HEK293 (cell line): ENCODE data around the gene PRDM10.

Experiments used
- CTCF ChIA-PET: fragments of 350-600 bp; formaldehyde crosslinking; extraction: SDS; loops from one replicate; lab custom pipeline; 2021; ENCODE audit warnings: antibody characterized with exemption; lab: Yijun Ruan, JAX
- POLR2A ChIA-PET: fragments of 300-600 bp; formaldehyde crosslinking; extraction: SDS; loops from one replicate; lab custom pipeline; 2020; ENCODE audit warnings: antibody characterized with exemption, inconsistent platforms; lab: Yijun Ruan, JAX
- H3K27ac ChIP-seq: fragments of 200-500 bp; sonication (Bioruptor generic); 2 replicates; pipeline ENCODE4 v1.5.1; 2014; ENCODE audit warnings: low read depth, low read length, control low read depth, inconsistent platforms; ENCODE audit errors: extremely low read depth
- H3K36me3 ChIP-seq, 2 experiments: fragments of 200-500 bp in 1 of 2; sonication (Bioruptor generic) in 1 of 2; 1 replicate in 1 of 2; 2 replicates in 1 of 2; pipeline ENCODE4 v1.5.1; 2014 to 2017; ENCODE audit warnings: inconsistent platforms in 2 of 2, low read length in 2 of 2; ENCODE audit not compliant: control insufficient read depth in 2 of 2, insufficient read depth in 1 of 2
- H3K4me1 ChIP-seq: fragments of 200-500 bp; sonication (Bioruptor generic); 2 replicates; pipeline ENCODE4 v1.5.1; 2014; ENCODE audit warnings: mild to moderate bottlenecking, low read length, inconsistent platforms; ENCODE audit not compliant: control insufficient read depth, insufficient read depth
- H3K4me3 ChIP-seq: 2 replicates; pipeline ENCODE4 v1.5.1; 2011; ENCODE audit warnings: low read depth, mild to moderate bottlenecking, control low read depth, low read length, moderate library complexity
- H3K9me3 ChIP-seq: fragments of 200-500 bp; sonication (Bioruptor generic); 2 replicates; pipeline ENCODE4 v1.5.1; 2014; ENCODE audit warnings: low read depth, low read length, inconsistent platforms; ENCODE audit not compliant: control insufficient read depth, insufficient read depth
- CTCF ChIP-seq: fragments of 450-650 bp; formaldehyde crosslinking; IDR thresholded peaks from 2 replicates; pipeline ENCODE4 v1.5.1; 2016; ENCODE audit warnings: missing biosample characterization, missing genetic modification characterization
- GLIS1 ChIP-seq: fragments of 450-650 bp; formaldehyde crosslinking; IDR thresholded peaks from 2 replicates; pipeline ENCODE4 v1.5.1; 2016; ENCODE audit warnings: missing biosample characterization, missing genetic modification characterization
- KLF7 ChIP-seq: fragments of 450-650 bp; formaldehyde crosslinking; IDR thresholded peaks from 2 replicates; pipeline ENCODE4 v1.5.1; 2016; ENCODE audit warnings: missing biosample characterization, missing genetic modification characterization, borderline replicate concordance
- SP3 ChIP-seq: fragments of 450-650 bp; formaldehyde crosslinking; IDR thresholded peaks from 2 replicates; pipeline ENCODE4 v1.5.1; 2016; ENCODE audit warnings: missing biosample characterization, missing genetic modification characterization
- ZBTB11 ChIP-seq: fragments of 450-650 bp; formaldehyde crosslinking; conservative IDR thresholded peaks from 2 replicates; pipeline ENCODE4 v1.5.1; 2016; ENCODE audit warnings: low read depth, missing biosample characterization, missing genetic modification characterization
- ZBTB20 ChIP-seq: fragments of 450-650 bp; formaldehyde crosslinking; IDR thresholded peaks from 2 replicates; pipeline ENCODE4 v1.5.1; 2016; ENCODE audit warnings: missing biosample characterization, missing genetic modification characterization
- ZFP41 ChIP-seq: fragments of 450-650 bp; formaldehyde crosslinking; IDR thresholded peaks from 2 replicates; pipeline ENCODE4 v1.5.1; 2016; ENCODE audit warnings: missing biosample characterization, missing genetic modification characterization, borderline replicate concordance
- ZNF2 ChIP-seq: fragments of 450-650 bp; formaldehyde crosslinking; IDR thresholded peaks from 2 replicates; pipeline ENCODE4 v1.5.1; 2016; ENCODE audit warnings: missing biosample characterization, missing genetic modification characterization
- ZNF214 ChIP-seq: fragments of 450-650 bp; formaldehyde crosslinking; IDR thresholded peaks from 2 replicates; pipeline ENCODE4 v1.5.1; 2017; ENCODE audit warnings: missing biosample characterization, mild to moderate bottlenecking, missing genetic modification characterization, borderline replicate concordance
- ZNF23 ChIP-seq: fragments of 450-650 bp; formaldehyde crosslinking; IDR thresholded peaks from 2 replicates; pipeline ENCODE4 v1.5.1; 2016; ENCODE audit warnings: missing biosample characterization, missing genetic modification characterization, borderline replicate concordance
- ZNF433 ChIP-seq: fragments of 450-650 bp; formaldehyde crosslinking; IDR thresholded peaks from 2 replicates; pipeline ENCODE4 v1.5.1; 2016; ENCODE audit warnings: missing biosample characterization, missing genetic modification characterization, low read depth
- ZNF561 ChIP-seq: fragments of 450-650 bp; IDR thresholded peaks from 2 replicates; pipeline ENCODE4 v1.5.1; 2018; ENCODE audit warnings: missing biosample characterization, missing genetic modification characterization, borderline replicate concordance
- ZNF600 ChIP-seq: fragments of 450-650 bp; formaldehyde crosslinking; IDR thresholded peaks from 2 replicates; pipeline ENCODE4 v1.5.1; 2016; ENCODE audit warnings: missing biosample characterization, missing genetic modification characterization
- ZNF639 ChIP-seq: fragments of 450-650 bp; formaldehyde crosslinking; IDR thresholded peaks from 2 replicates; pipeline ENCODE4 v1.5.1; 2016; ENCODE audit warnings: missing biosample characterization, missing genetic modification characterization
- ZNF692 ChIP-seq: fragments of 450-650 bp; formaldehyde crosslinking; IDR thresholded peaks from 2 replicates; pipeline ENCODE4 v1.5.1; 2016; ENCODE audit warnings: missing biosample characterization, missing genetic modification characterization
- ZNF830 ChIP-seq: fragments of 450-650 bp; IDR thresholded peaks from 2 replicates; pipeline ENCODE4 v1.5.0; 2018; ENCODE audit warnings: missing biosample characterization, missing genetic modification characterization, low read depth, mild to moderate bottlenecking, moderate library complexity
- ZSCAN18 ChIP-seq: fragments of 450-650 bp; formaldehyde crosslinking; IDR thresholded peaks from 2 replicates; pipeline ENCODE4 v1.5.1; 2016; ENCODE audit warnings: missing biosample characterization, missing genetic modification characterization
- ZSCAN4 ChIP-seq: fragments of 450-650 bp; formaldehyde crosslinking; IDR thresholded peaks from 2 replicates; pipeline ENCODE4 v1.5.1; 2017; ENCODE audit warnings: missing biosample characterization, missing genetic modification characterization

PRDM10 gene

GRCh38 chr11:129866311-129866710 is 136.3 kb downstream of the PRDM10 start:
- Histone ChIP-seq H3K27ac (no peak overlapping the region), H3K36me3 (peaks cover 17 to 90% of the 10 kb centered on the region in 2 experiments), H3K9me3 (no peaks in the 10 kb centered on the region), H3K4me1 (no peaks in the 10 kb centered on the region), H3K4me3 (no peak overlapping the region)
- ChIA-PET POLR2A (no interaction called here), CTCF (no interaction called here)
- TF ChIP-seq ZFP41 (tag by site-specific recombination) (no peak), ZNF639 (tag by site-specific recombination) (no peak), CTCF (no peak), ZNF214 (tag by site-specific recombination) (no peak), GLIS1 (tag by site-specific recombination) (no peak)

- Histone ChIP-seq H3K4me1 (no peaks in the 10 kb centered on the region), H3K36me3 (peaks cover 11 to 90% of the 10 kb centered on the region in 2 experiments), H3K9me3 (no peaks in the 10 kb centered on the region), H3K4me3 (no peak overlapping the region), H3K27ac (no peak overlapping the region)
- TF ChIP-seq ZSCAN18 (tag by site-specific recombination) (no peak), ZBTB20 (tag by site-specific recombination) (no peak), ZBTB11 (no peak), ZSCAN4 (tag by site-specific recombination) (no peak), ZNF2 (no peak), ZNF23 (tag by site-specific recombination) (no peak), SP3 (tag by site-specific recombination) (no peak), KLF7 (no peak), ZNF561 (tag by site-specific recombination) (no peak), ZNF600 (no peak), ZNF692 (no peak), ZNF830 (no peak), ZNF433 (no peak)
- CTCF ChIA-PET = interaction anchor here (0.6 kb wide), 1 partner anchor 914 kb away, joined by 4 read pairs; no protein-coding TSS in a partner anchor
- POLR2A ChIA-PET = no interaction called here
Observed at GRCh38 chr11:129865701-129866100, 136.9 kb downstream of the PRDM10 start.
